Stimulated activated CD8-positive, alpha-beta memory T cell treated with anti-CD3 and anti-CD28 coated beads, Interleukin-7, amount 100 ng/mL, for 4 hours (primary cell): ENCODE results near the gene AGPAT1.
"Not testable (repeated sequence)": the region's sequence is repeated elsewhere in the genome, so short reads cannot be mapped to it uniquely, and the experiment has no call there.

ENCODE experiments used
- DNase-seq, 2 donors: peaks; one replicate each; pipeline ENCODE4 v3.0.0-alpha.2; 2020; ENCODE audit warnings: low read depth in 2 of 2

AGPAT1 gene

GRCh38 chr6:32186151-32186840, 10.4 kb upstream of the AGPAT1 start:
- not testable (repeated sequence) for DNase-seq

- DNase-seq = peak; percentile 36 to 39
These were observed 9.8 kb upstream of the AGPAT1 start for GRCh38 chr6:32185681-32186131.

- DNase-seq = no peak
These were observed 8.3 kb upstream of the AGPAT1 start, which contains the start of gene AGER for GRCh38 chr6:32184084-32184640. Gene AGER (minus strand): TSS chr6:32184253. CDS start chr6:32184222, 31 bp downstream.

- DNase-seq = no peak
These were observed 7.7 kb upstream of the AGPAT1 start for GRCh38 chr6:32183483-32184083.

- DNase-seq = no peak
These were observed 7.1 kb upstream of the AGPAT1 start for GRCh38 chr6:32183030-32183429.

DNA sequence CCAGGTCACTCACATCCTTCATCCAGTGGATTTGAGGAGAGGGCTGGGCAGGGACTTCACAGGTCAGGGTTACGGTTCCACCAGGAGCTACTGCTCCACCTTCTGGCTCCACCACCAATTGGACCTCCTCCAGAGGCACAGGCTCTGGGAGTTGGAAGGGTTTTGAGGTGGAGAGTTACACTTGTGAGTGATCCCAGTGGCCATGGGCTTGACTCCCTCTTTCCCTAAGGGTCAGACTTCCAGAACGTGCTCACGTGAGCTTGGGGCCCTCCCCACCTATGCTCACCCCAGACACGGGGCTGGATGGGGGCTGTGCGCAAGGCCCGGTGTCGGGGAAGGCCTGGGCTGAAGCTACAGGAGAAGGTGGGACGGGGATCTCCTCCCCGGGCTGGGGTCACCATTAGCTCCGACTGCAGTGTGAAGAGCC, 6.7 kb upstream of the AGPAT1 start:
- no peak for DNase-seq

- no peak for DNase-seq
These were observed 6.1 kb upstream of the AGPAT1 start for GRCh38 chr6:32181915-32182529.

DNA sequence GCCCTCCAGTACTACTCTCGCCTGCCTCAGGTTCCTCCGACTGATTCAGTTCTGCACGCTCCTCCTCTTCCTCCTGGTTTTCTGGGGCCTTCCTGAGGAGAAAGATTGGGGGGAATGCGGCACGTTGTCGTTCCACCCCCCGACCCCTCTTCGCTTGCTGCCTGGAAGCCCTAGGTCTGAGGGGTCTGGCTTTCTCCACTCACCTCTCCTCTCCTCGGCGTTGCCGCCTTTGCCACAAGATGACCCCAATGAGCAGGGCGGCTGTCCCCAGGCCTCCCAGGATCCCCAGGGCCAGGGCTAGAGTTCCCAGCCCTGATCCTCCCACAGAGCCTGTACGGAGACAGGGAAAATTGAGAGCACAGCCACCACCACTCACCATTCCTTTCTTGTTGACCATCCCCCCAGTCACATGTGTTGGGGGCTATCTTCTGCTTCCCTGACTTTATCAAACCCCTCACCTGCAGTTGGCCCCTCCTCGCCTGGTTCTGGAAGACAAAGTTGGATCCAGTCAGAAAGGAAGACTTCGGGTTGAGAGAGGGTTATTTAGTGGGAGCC, 5.3 kb upstream of the AGPAT1 start:
- DNase-seq = no peak

GRCh38 chr6:32179766-32180405, 4.0 kb upstream of the AGPAT1 start:
- DNase-seq = no peak

DNA sequence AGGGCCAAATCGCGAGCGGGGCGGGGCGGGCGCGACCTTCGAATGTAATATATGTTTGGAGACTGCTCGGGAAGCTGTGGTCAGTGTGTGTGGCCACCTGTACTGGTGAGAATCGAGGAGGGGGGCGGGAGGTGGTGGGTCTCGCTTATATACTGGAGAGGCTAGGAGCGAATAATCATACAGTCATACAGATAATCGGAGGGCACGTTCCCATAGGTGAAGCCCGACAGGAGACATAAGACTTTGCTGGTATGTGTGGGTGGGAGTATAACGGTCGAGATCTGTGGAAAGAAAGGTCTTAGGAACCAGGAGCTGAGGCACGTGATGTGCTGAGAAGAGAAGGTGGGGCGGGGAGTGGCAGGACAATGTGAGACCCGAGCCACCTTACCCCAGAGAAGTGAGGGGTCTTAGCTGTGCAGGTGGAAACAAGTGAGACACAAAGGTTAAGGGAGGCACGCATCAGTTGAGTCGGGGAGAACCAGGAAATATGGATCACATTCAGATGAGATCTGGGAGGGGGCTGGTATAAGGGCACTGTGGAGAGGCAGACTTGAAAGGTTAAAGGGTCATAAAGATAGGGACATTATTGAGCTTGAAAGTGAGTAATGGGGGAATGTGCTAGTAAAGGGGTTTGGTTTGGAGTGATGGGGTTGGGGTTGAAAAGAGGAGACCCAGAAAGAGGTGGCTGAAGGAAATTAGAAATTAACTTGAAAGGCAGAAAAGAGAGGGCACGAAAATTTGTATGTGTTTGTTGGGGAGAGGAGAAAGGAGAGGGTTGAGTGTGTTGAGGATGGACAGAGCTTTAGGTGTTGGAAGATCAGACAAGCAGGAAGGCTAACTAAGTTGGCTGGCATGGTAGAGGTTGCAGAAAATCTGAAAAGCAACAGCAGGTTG, 2.9 kb upstream of the AGPAT1 start:
- DNase-seq = no peak

GRCh38 chr6:32177788-32178546, 2.1 kb upstream of the AGPAT1 start, which contains the start of gene RNF5:
Gene RNF5 (plus strand): TSS chr6:32178405. CDS start chr6:32178512, 107 bp downstream.
- DNase-seq = peak; percentile 87 to 92

DNA sequence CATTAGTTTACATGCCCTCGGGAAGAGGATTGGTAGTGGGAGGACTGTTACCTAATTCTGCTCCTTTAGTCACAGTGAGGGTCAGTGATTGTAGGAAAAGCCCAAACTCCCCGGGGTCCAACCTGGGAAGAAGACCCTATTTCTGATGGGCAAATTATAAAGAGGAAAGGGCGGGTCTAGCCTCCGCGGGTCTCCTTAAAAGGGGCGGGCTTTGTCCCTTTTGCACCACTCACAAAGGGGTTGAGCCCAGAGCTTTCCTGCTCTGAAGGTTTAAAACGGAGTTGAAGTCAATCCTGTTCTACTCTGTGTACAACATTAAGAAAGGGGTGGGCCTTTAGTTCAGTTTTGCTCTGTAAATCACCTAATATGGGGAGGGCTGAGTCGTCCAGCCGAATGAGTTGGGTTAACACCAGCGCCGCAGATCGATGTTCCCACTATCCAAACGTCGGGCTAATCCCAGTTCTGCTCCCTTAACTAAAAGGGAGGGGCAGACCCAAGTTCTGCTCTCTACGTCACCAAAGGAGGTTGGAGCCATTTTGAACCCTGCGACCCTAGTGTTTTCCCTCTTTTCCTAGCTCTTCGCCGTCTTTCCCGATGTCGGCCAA, 1.4 kb upstream of the AGPAT1 start:
- DNase-seq = no peak

GRCh38 chr6:32176476-32177182, 745 bp upstream of the AGPAT1 start:
- DNase-seq = no peak

GRCh38 chr6:32175322-32175710, 568 bp downstream of the AGPAT1 start:
- no peak for DNase-seq

DNA sequence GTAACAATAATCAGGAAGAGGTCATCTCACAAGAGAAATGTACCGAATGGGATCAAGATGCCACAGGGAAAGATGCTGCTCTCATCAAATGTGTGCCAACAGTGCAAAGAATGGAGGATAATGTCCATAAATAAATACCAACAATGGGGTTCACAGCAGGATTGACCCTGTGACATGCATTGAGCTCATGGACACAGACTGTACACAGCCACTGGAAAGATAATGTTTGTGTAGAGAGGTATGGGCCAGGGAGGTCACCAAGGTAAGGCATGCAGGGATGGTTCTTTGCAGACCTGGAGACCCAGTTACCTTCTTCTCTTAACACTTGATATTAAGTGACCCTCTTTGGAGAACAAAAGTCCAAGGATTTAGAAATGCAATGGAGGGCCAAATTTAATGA, 1.5 kb downstream of the AGPAT1 start:
- DNase-seq = no peak

DNA sequence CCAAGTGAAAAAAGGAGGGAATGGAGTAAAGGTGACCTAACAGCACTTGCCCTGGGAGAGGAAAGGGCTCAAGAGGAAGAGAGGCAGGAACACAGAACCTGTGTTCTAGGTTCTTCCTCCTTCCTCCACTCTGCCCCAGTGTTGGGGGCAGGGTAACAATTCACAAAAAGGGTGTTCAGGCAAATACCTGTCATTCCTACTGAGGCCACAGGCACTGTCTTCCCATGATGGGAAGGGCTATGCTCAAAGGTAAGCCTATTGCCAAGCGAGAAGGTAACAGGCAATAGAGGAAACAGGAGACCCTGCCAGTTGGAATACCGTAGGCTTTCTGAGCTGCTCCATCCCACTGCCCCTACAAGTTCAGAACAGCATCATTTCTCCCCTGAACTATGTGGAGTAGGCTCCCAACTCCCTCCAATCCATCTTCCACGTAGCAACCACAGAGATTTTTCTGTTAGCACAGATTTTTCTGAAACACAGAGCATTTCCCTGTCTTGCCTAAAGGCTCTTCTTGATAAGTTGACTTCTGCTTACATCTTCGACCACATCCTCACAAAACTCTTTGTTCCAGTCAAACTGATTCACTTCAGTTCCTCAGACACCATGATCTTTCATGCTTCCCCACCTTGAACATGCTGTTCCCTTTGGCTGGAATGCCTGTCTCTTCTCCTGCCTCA, 2.7 kb downstream of the AGPAT1 start:
- DNase-seq = no peak

GRCh38 chr6:32171234-32171633, 4.7 kb downstream of the AGPAT1 start:
- no peak for DNase-seq

GRCh38 chr6:32170294-32170693, 5.6 kb downstream of the AGPAT1 start:
- DNase-seq = no peak
